ENCODE results near the gene GSTO2.

GSTO2 gene

GRCh38 chr10:104258209-104258608 is 10.8 kb upstream of the GSTO2 start:
- TF ChIP-seq CTCF (IDR thresholded peaks at IDR 0.05; ENCODE audit: low read depth, low read length, missing control alignments), result no peak
- H3K4me3 ChIP-seq (ENCODE audit: low read depth, low read length), result no peak overlapping the region
- in situ Hi-C loops (cut with HindIII; ENCODE audit: low sequenced_read_pairs), result no loop called here
- no peak for DNase-seq (ENCODE audit: low read depth)

- in situ Hi-C loops (cut with HindIII; ENCODE audit: low sequenced_read_pairs), result no loop called here
- H3K4me3 ChIP-seq (ENCODE audit: low read depth, low read length), result no peak overlapping the region
- no peak for DNase-seq (ENCODE audit: low read depth)
- no peak for TF ChIP-seq CTCF (IDR thresholded peaks at IDR 0.05; ENCODE audit: low read depth, low read length, missing control alignments)
Measured at GRCh38 chr10:104259456-104259855, 9.5 kb upstream of the GSTO2 start.

- H3K4me3 ChIP-seq (ENCODE audit: low read depth, low read length), result no peak overlapping the region
- in situ Hi-C loops (cut with HindIII; ENCODE audit: low sequenced_read_pairs), result no loop called here
- no peak for DNase-seq (ENCODE audit: low read depth)
- no peak for TF ChIP-seq CTCF (IDR thresholded peaks at IDR 0.05; ENCODE audit: low read depth, low read length, missing control alignments)
Measured at GRCh38 chr10:104259999-104260774, 8.8 kb upstream of the GSTO2 start.

- TF ChIP-seq CTCF (IDR thresholded peaks at IDR 0.05; ENCODE audit: low read depth, low read length, missing control alignments), result no peak
- DNase-seq (ENCODE audit: low read depth), result no peak
- no peak overlapping the region for H3K4me3 ChIP-seq (ENCODE audit: low read depth, low read length)
- in situ Hi-C loops (cut with HindIII; ENCODE audit: low sequenced_read_pairs), result no loop called here
Measured at GRCh38 chr10:104260775-104261115, 8.2 kb upstream of the GSTO2 start.

- TF ChIP-seq CTCF (IDR thresholded peaks at IDR 0.05; ENCODE audit: low read depth, low read length, missing control alignments), result no peak
- no peak overlapping the region for H3K4me3 ChIP-seq (ENCODE audit: low read depth, low read length)
- DNase-seq (ENCODE audit: low read depth), result no peak
- in situ Hi-C loops (cut with HindIII; ENCODE audit: low sequenced_read_pairs), result no loop called here
Measured at GRCh38 chr10:104262055-104262454, 6.9 kb upstream of the GSTO2 start.

- in situ Hi-C loops (cut with HindIII; ENCODE audit: low sequenced_read_pairs), result no loop called here
- no peak for DNase-seq (ENCODE audit: low read depth)
- TF ChIP-seq CTCF (IDR thresholded peaks at IDR 0.05; ENCODE audit: low read depth, low read length, missing control alignments), result no peak
- no peak overlapping the region for H3K4me3 ChIP-seq (ENCODE audit: low read depth, low read length)
Measured at GRCh38 chr10:104264783-104265182, 4.2 kb upstream of the GSTO2 start.
